Activated CD8-positive, alpha-beta memory T cell treated with anti-CD3 and anti-CD28 coated beads, Interleukin-2, amount 50 U/mL, for 24 hours (primary cell): ENCODE measurements around the gene RFXAP.

Experiments
- DNase-seq: peaks from one replicate; pipeline ENCODE4 v3.0.0-alpha.2; 2020; ENCODE audit errors: extremely low read depth

RFXAP gene

GRCh38 chr13:36866232-36866631 is 47.2 kb downstream of the RFXAP start:
- no peak for DNase-seq

DNA sequence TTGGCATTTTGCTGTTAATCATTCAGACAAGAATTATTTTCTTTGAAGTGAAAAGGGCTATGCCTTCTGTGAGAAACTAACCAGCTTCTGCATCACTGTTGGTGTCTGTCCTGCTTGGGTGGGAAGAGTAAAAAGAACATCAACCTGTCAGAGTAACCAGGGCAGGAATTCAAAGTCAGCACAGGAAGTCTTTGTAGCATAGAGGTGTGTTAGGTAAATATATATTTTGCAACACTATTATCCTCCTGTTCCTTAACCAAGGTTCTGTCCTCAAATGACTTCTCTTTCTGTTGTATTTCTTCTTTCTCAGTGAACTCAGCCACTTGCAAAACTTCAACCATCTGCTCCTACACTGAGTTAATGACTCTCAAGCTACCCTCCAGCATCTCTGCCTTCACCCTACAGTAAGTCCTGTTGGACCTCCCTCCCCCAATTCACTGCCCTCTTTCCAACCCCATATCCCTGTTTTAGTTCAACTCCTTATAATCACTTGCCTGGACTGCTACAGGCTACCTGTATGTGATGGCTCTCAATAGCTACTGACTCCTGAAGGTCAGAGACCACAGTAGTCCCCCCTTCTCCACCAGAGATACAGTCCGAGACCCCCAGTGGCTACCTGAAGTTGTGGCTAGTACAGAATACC is 51.1 kb downstream of the RFXAP start:
- no peak for DNase-seq

DNA sequence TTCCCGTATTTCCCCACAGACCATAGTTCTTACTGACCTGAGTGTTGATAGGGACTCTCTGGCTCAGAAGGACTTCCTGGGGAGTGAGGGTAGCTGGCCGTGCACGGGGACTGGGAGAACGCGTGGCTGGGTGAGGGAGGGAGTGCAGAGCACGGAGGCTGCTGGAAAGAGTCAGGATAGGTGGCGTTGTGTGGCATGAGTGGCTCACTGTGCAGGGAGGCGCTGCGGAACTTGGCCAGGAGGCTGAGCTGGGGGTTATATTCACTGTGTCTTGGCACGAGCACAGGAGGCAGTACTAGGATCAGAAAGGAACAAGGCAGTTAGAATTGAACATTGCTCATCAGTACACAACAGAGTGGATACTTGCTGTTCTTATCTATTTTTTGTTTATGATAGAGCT is 53.6 kb downstream of the RFXAP start:
- no peak for DNase-seq

GRCh38 chr13:36875431-36875830 is 56.4 kb downstream of the RFXAP start:
- no peak for DNase-seq

- no peak for DNase-seq
These were observed 56.9 kb downstream of the RFXAP start for GRCh38 chr13:36875961-36876360.
